Measurements from ENCODE around the gene IFI35.
A peak's percentile ranks its signal among the peaks of the same experiment; 100 is the strongest.
"Not testable (repeated sequence)": the region's sequence is repeated elsewhere in the genome, so short reads cannot be mapped to it uniquely, and the experiment has no call there.

IFI35 gene

GRCh38 chr17:42997984-42998938 lies 8.3 kb upstream of the IFI35 start, which contains the start of gene RPL27:
Gene RPL27, plus strand, starts transcription at chr17:42998419. Its CDS starts 332 bp downstream, at chr17:42998751.
- peak; percentile 98 for DNase-seq

- no peak for DNase-seq
Measured at GRCh38 chr17:42999003-42999525, 7.5 kb upstream of the IFI35 start.

- not testable (repeated sequence) for DNase-seq
Measured at GRCh38 chr17:43000894-43001293, 5.7 kb upstream of the IFI35 start.

GRCh38 chr17:43003542-43004172 lies 2.9 kb upstream of the IFI35 start:
- DNase-seq: no peak

GRCh38 chr17:43010667-43011308 lies 4.2 kb downstream of the IFI35 start:
- no peak for DNase-seq

DNA sequence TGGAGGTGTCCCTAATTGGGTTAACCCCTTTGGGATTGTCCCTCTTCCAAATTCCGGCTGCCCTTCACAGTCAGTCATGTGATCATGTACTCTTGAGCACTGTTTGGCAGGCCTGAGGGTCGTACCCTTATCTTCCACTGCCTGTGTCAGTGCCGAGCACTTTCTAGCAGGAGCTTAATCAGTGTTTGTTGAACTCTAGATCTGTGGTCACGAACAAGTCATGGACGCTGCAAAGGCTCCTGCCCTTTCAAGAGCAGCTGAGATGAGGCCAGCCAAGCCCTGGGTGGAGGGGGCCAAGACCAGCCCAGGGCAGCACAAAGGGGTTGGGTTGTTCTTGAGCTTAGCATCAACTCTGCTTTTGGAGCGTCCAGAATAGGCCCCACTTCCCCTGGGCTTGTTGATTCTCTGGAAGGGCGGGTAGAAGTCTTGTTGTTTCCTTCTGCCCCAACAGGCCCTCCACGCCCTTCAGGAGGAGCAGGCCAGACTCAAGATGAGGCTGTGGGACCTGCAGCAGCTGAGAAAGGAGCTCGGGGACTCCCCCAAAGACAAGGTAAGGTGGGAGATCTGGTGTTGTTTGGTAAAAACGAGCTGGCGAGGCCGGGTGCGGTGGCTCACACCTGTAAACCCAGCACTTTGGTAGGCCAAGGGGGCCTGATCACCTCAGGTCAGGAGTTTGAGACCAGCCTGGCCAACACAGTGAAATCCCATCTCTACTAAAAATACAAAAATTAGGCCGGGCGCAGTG lies 5.3 kb downstream of the IFI35 start:
- DNase-seq: no peak

- DNase-seq: no peak
Measured at GRCh38 chr17:43013296-43013695, 6.7 kb downstream of the IFI35 start.

DNA sequence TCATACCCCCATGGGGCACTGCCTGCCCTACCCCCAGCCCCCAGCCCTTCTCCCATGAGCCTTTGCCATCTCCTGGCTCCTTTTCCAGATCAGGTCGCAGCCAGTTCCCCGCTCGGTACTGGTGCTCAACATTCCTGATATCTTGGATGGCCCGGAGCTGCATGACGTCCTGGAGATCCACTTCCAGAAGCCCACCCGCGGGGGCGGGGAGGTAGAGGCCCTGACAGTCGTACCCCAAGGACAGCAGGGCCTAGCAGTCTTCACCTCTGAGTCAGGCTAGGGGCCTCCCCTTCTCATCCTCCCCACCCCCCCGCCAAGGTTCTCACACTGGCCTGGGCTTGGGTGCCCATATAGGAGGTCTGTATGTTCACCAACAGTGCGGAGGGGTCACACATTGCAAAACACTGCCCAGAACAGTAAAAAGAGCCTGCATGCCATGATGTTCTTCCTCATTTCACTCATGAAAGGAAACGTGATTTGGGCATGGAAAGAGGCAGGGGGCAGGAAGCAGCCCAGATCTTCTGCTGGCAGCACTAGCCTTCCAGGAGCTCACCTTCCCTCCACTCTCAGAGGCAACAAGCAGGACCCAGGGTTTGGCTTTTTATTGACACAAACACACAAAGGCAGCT lies 7.5 kb downstream of the IFI35 start:
- DNase-seq: no peak

GRCh38 chr17:43014649-43015542 lies 8.3 kb downstream of the IFI35 start:
- no peak for DNase-seq

DNA sequence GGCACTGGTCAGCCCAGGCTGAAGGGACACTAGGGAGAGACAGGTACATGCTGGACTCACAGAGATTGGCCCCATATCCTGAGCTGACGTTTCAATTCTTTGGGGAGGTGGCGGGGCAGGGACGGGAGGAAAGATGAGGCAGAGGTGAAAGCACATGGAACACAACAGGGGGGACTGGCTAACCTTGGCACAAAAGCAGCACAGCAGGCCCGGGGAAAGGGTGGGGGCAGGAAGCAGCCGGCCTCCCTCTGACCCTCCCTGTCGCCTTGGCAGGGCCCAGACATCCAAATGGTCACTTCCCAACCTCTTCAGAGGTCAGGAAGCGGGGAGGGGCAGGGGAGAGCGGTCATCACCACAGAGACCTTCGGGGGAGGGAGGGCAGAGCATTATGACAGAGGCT lies 9.0 kb downstream of the IFI35 start:
- DNase-seq: no peak

DNA sequence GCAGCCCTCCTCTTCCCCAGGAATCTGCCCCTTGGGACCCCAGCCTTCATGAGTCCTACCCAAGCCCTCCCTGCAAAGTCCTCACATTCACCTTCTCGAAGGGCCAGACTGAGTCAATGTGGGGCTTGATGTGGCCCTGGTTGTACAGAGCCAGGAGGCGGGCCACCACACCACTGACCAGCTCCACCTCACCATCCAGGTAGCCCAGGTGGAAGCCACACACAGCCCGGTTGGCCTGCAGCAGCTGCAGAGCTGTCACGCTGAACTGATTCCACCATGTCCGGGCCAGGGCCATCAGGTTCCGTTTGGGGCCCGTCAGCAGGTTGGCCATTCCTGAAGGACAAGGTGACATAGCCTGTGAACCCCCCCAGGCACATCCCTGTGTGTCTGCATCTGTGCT lies 9.6 kb downstream of the IFI35 start:
- no peak for DNase-seq

DNA sequence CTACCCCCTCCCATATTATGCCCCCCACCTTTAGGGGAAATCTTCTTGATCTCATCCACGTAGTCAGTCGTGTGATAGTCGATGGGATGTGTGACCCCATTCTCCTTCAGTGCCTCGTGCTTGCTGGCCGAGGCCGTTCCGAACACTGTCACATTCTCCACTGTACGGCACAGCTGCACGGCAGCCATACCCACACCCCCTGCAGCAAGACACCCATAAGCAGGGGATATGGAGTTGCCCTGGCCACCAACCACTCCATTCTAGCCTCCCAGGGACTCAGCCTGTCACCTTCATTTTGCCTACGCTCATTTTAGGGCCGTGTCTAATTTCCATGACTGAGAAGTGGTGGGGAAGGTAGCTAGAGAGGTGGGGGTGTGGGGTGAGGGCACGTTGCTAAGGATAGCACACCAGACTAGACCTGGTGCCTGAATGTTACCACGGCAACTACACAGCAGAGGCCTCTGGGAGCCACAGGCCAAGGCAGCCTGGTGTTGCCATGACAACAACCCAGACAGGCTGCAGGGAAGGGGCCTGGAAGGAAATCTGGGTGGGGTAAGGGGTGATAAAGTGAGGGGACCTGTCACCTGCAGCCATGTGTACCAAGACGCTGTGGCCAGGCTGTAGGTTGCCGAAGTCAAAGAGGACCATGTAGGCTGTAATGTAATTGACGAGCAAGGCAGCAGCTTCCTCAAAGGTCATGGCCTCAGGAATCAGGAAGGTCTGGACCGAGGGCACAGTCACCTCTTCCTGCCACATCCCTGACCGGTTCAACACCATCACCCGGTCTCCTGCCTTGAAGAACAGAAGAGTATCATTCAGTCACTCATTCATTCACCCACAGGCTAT lies 11.6 kb downstream of the IFI35 start:
- no peak for DNase-seq

GRCh38 chr17:43018932-43019331 lies 12.3 kb downstream of the IFI35 start:
- no peak for DNase-seq

DNA sequence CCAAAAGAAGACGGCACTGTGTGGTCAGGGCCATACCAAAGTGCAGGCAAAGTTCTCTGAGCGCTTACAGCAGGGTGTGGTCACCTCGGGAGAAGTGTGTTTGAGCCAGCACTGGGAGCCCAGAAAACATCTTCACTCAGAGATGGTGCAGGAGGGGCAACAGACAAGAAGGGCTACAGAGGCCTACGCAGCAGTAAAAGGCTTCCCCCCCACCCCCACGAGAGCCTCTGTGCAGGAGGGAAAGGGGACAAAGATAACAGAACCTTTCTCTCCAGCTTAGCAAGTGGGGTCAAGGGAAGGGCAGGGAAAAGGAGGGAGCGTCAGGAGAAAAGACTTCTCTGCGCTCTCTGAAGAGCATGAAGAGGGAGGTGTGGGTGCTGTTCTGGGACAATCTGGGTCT lies 12.8 kb downstream of the IFI35 start:
- DNase-seq: no peak

DNA sequence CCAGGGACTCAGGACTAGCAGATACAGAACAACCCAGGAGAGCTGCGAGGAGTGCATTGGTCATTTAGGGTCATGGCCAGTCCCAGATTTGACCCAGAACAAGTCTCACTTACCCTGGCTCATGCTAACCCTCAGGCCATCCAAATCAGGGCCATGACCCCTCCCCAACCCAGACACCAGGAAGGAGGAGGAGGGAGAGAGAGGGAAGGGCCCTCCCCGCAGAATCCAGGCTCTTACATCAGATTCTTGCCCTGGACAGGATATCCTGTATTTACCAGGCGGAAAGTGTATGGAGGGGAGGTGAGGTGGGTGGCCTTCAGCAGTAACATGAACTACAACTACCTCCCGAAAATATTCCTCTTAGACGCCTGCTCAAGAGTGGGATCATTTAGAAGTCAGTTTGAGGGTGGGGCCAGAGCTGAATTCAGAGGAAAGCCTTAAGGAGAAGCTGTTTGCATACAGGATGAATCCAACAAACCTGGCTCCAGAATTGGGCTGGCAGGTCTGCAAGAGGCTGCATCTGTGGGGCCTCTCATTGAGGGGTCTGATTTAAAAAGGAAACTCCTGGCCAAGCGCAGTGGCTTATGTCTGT lies 13.5 kb downstream of the IFI35 start:
- no peak for DNase-seq

- no peak for DNase-seq
Measured at GRCh38 chr17:43020789-43021740, 14.5 kb downstream of the IFI35 start.

- DNase-seq: peak; percentile 69
Measured at GRCh38 chr17:43021741-43022512, 15.3 kb downstream of the IFI35 start, which contains the start of gene VAT1. Gene VAT1, minus strand, starts transcription at chr17:43022385. Its CDS starts 63 bp downstream, at chr17:43022322.

Measured in NCI-H526 treated with DMSO at 0.1 percent for 48 hours (cell line).